Measurements from ENCODE around the gene PM20D1.

DNA sequence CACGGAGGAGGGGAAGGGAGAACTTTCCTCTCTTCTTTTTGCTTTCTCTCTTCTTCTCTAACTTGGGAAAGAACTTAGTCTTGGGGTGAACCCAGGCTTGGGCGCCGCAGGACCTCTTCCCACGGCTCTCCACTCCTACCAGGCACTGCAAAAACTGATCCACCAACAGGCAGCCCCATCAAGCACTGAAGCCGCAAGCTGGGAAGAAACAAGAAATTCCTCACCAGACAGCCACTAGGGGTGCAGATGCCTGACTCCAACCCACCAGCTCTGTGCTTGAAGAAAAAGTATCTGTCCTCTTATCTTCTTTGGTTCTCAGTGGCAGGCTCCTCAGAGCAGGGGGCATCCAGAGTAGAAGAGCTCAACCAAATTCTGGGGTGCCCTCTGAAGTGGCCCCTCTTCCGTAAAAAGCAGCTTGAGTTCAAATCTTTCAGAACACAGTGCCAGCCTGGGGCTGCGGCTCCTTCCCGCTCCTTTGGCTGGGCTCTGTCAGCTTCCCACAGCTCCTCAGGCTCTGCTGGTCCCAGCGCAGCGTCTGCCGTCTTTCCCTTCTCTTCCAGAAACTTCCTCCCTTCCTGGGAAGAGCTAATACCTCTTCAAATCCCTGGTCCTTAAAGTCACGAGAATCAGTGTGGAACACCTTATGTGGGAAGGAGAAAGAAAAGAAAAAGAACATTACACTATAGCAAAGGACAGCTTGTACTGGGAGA lies 39.3 kb downstream of the PM20D1 start:
- TF ChIP-seq, protein P1, sequence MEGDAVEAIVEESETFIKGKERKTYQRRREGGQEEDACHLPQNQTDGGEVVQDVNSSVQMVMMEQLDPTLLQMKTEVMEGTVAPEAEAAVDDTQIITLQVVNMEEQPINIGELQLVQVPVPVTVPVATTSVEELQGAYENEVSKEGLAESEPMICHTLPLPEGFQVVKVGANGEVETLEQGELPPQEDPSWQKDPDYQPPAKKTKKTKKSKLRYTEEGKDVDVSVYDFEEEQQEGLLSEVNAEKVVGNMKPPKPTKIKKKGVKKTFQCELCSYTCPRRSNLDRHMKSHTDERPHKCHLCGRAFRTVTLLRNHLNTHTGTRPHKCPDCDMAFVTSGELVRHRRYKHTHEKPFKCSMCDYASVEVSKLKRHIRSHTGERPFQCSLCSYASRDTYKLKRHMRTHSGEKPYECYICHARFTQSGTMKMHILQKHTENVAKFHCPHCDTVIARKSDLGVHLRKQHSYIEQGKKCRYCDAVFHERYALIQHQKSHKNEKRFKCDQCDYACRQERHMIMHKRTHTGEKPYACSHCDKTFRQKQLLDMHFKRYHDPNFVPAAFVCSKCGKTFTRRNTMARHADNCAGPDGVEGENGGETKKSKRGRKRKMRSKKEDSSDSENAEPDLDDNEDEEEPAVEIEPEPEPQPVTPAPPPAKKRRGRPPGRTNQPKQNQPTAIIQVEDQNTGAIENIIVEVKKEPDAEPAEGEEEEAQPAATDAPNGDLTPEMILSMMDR (IDR thresholded peaks at IDR 0.05) = no peak
- TF ChIP-seq POLR2AphosphoS5 (IDR thresholded peaks at IDR 0.05) (no peak), POLR2A (IDR thresholded peaks at IDR 0.05) (no peak)
